Vagina (tissue), 2 donors: ENCODE results near the gene YAF2. TPM values are rescaled to one million over a fixed set of nuclear protein-coding genes. Genes with fewer than 3 reads are reported as not detected.
A peak's percentile ranks its signal among the peaks of the same experiment; 100 is the strongest.
"Not testable (repeated sequence)": the region's sequence is repeated elsewhere in the genome, so short reads cannot be mapped to it uniquely, and the experiment has no call there.

Experiments used
- DNase-seq, 2 donors: peaks; one replicate each; pipeline ENCODE4 v3.0.0-alpha.2; 2017; ENCODE audit errors: extremely low spot score in 2 of 2
- H3K27ac ChIP-seq: fragments of 200-600 bp; sonication (generic); one replicate; pipeline ENCODE4 v1.5.1; 2019
- H3K27me3 ChIP-seq: fragments of 200-600 bp; sonication (generic); one replicate; pipeline ENCODE4 v1.5.1; 2019
- H3K36me3 ChIP-seq, 2 donors: fragments of 200-600 bp; sonication (generic); one replicate each; pipeline ENCODE4 v1.5.1; 2017 to 2019
- H3K4me1 ChIP-seq: fragments of 200-600 bp; sonication (generic); one replicate; pipeline ENCODE4 v1.5.1; 2019
- H3K4me3 ChIP-seq, 2 donors: fragments of 200-600 bp; sonication (generic); 1 replicate in 1 of 2; 2 replicates in 1 of 2; pipeline ENCODE4 v1.5.1; 2016 to 2019
- H3K9me3 ChIP-seq: fragments of 200-600 bp; sonication (generic); one replicate; pipeline ENCODE4 v1.5.1; 2019
- CTCF ChIP-seq, 3 experiments: fragments of 450-650 bp in 2 of 3; fragments of 200-600 bp in 1 of 3; sonication (generic) in 1 of 3; IDR thresholded peaks; one replicate each; pipeline ENCODE4 v1.5.1; 2017 to 2019; ENCODE audit warnings: antibody characterized with exemption in 3 of 3, mild to moderate bottlenecking in 2 of 3, moderate library complexity in 2 of 3
- POLR2A ChIP-seq, 2 donors: fragments of 450-650 bp; IDR thresholded peaks; one replicate each; pipeline ENCODE4 v1.6.1; 2017; ENCODE audit warnings: antibody characterized with exemption in 2 of 2, mild to moderate bottlenecking in 2 of 2, moderate library complexity in 2 of 2
- POLR2AphosphoS5 ChIP-seq, 2 donors: sonication (generic); formaldehyde crosslinking; IDR thresholded peaks; one replicate each; pipeline ENCODE4 v1.9.0; 2017; ENCODE audit warnings: antibody characterized with exemption in 2 of 2, mild to moderate bottlenecking in 2 of 2, low read depth in 1 of 2; ENCODE audit not compliant: insufficient read depth in 1 of 2
- intact Hi-C: fragments of 100-400 bp; cut with DNase I; formaldehyde crosslinking; loops from one replicate; pipeline ENCODE4 v1.15.1; 2023
- total RNA-seq: library from RNA; depleted of rRNA; stranded (reverse); fragments of >200 nt; gene quantifications from one replicate; pipeline ENCODE4 v1.2.3, GENCODE V29; 2016

Gene YAF2
- total RNA-seq, 1 donor from 2014 or later, result 23.1 TPM

- Histone ChIP-seq H3K9me3 (no peaks in the 10 kb centered on the region), H3K36me3 (no peaks in the 10 kb centered on the region), H3K27ac (peak overlapping the region; percentile 92), H3K4me3 (peak overlapping the region; percentile 77 to 92), H3K27me3 (no peaks in the 10 kb centered on the region), H3K4me1 (peaks cover 50% of the 10 kb centered on the region)
- intact Hi-C loops, result loop anchor here (10.0 kb wide), 2 partner anchors 88 to 92 kb away; partner anchors contain the start of genes GXYLT1, PPHLN1 and ZCRB1
- no peak for DNase-seq
- TF ChIP-seq CTCF (IDR thresholded peaks at IDR 0.05), result no peak
- peak in 1 of 2 donors; percentile 58 for TF ChIP-seq POLR2AphosphoS5 (IDR thresholded peaks at IDR 0.05; ENCODE audit: insufficient read depth in 1 of 2, low read depth in 1 of 2)
- TF ChIP-seq POLR2A (IDR thresholded peaks at IDR 0.05), result no peak
These were observed 796 bp downstream of the YAF2 start for GRCh38 chr12:42237052-42237852.

GRCh38 chr12:42236017-42236416, 2.0 kb downstream of the YAF2 start:
- TF ChIP-seq CTCF (IDR thresholded peaks at IDR 0.05), result no peak
- no peak for TF ChIP-seq POLR2AphosphoS5 (IDR thresholded peaks at IDR 0.05; ENCODE audit: insufficient read depth in 1 of 2, low read depth in 1 of 2)
- no peak for TF ChIP-seq POLR2A (IDR thresholded peaks at IDR 0.05)
- intact Hi-C loops, result loop anchor here (10.0 kb wide), 2 partner anchors 89 to 91 kb away; partner anchors contain the start of genes GXYLT1, PPHLN1 and ZCRB1
- DNase-seq, result no peak
- no peak overlapping the region for H3K4me3 ChIP-seq
- H3K27ac ChIP-seq, result peak overlapping the region; percentile 92
- H3K36me3 ChIP-seq, result no peaks in the 10 kb centered on the region
- no peaks in the 10 kb centered on the region for H3K9me3 ChIP-seq
- peaks cover 58% of the 10 kb centered on the region for H3K4me1 ChIP-seq
- no peaks in the 10 kb centered on the region for H3K27me3 ChIP-seq

- no peaks in the 10 kb centered on the region for H3K9me3 ChIP-seq
- H3K27ac ChIP-seq, result peak overlapping the region; percentile 92
- peak overlapping the region in 1 of 2 donors; percentile 21 for H3K4me3 ChIP-seq
- TF ChIP-seq POLR2AphosphoS5 (IDR thresholded peaks at IDR 0.05; ENCODE audit: insufficient read depth in 1 of 2, low read depth in 1 of 2) (no peak), CTCF (IDR thresholded peaks at IDR 0.05) (no peak), POLR2A (IDR thresholded peaks at IDR 0.05) (no peak)
- peaks cover 58% of the 10 kb centered on the region for H3K4me1 ChIP-seq
- DNase-seq, result no peak
- no peaks in the 10 kb centered on the region for H3K36me3 ChIP-seq
- no peaks in the 10 kb centered on the region for H3K27me3 ChIP-seq
- intact Hi-C loops, result loop anchor here (10.0 kb wide), 2 partner anchors 89 to 91 kb away; partner anchors contain the start of genes GXYLT1, PPHLN1 and ZCRB1
These were observed 2.6 kb downstream of the YAF2 start for GRCh38 chr12:42235426-42235825.

- Histone ChIP-seq H3K27ac (peak overlapping the region; percentile 92), H3K36me3 (no peaks in the 10 kb centered on the region), H3K27me3 (no peaks in the 10 kb centered on the region), H3K4me1 (peaks cover 58% of the 10 kb centered on the region), H3K4me3 (peak overlapping the region in 1 of 2 donors; percentile 21), H3K9me3 (no peaks in the 10 kb centered on the region)
- intact Hi-C loops, result loop anchor here (10.0 kb wide), 2 partner anchors 90 kb away; partner anchors contain the start of genes GXYLT1, PPHLN1 and ZCRB1
- no peak for DNase-seq
- TF ChIP-seq POLR2AphosphoS5 (IDR thresholded peaks at IDR 0.05; ENCODE audit: insufficient read depth in 1 of 2, low read depth in 1 of 2), result no peak
- TF ChIP-seq POLR2A (IDR thresholded peaks at IDR 0.05), result no peak
- no peak for TF ChIP-seq CTCF (IDR thresholded peaks at IDR 0.05)
These were observed 3.1 kb downstream of the YAF2 start for GRCh38 chr12:42234970-42235369.

GRCh38 chr12:42227525-42227924, 10.5 kb downstream of the YAF2 start:
- H3K4me1 ChIP-seq, result peaks cover 11% of the 10 kb centered on the region

GRCh38 chr12:42224501-42224900, 13.5 kb downstream of the YAF2 start:
- DNase-seq, H3K27ac ChIP-seq, H3K4me3 ChIP-seq, intact Hi-C loops, H3K36me3 ChIP-seq, H3K9me3 ChIP-seq, H3K4me1 ChIP-seq, H3K27me3 ChIP-seq: not testable (repeated sequence)

More at GRCh38 chr12:42227525-42227924, 10.5 kb downstream of the YAF2 start:
- H3K27ac ChIP-seq, intact Hi-C loops, DNase-seq, H3K9me3 ChIP-seq, H3K36me3 ChIP-seq, H3K27me3 ChIP-seq, H3K4me3 ChIP-seq: not testable (repeated sequence)
